NCI-H2081 (cell line): ENCODE measurements around the gene RABGAP1.

Experiments
- DNase-seq, 2 experiments: peaks; one replicate each; lab custom pipeline; 2025; lab: John Stamatoyannopoulos, UW

RABGAP1 gene

GRCh38 chr9:123081824-123082223 lies 141.0 kb downstream of the RABGAP1 start:
- peak; percentile 16 to 22 for DNase-seq

DNA sequence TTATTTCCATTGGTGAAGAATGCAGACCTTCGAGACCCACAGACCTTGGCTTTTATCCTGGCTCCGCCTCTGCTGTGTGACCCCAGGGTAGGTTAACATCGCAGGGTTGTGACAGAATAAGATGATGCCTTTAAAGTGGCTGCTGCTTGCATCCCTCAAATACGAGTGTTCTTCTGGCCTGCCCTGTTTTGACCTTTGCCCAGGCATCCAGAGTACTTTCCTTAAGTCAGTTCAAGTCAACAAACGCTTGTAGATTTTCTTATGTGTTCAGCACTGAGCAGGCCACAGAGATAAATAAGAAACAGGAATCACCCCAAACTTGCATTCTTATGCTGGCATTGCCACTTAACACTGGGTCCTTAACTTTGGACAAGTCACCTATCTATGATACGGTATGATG lies 142.9 kb downstream of the RABGAP1 start:
- no peak for DNase-seq

GRCh38 chr9:123084256-123084655 lies 143.4 kb downstream of the RABGAP1 start:
- no peak for DNase-seq

- no peak for DNase-seq
Observed at GRCh38 chr9:123085916-123086315, 145.1 kb downstream of the RABGAP1 start.

DNA sequence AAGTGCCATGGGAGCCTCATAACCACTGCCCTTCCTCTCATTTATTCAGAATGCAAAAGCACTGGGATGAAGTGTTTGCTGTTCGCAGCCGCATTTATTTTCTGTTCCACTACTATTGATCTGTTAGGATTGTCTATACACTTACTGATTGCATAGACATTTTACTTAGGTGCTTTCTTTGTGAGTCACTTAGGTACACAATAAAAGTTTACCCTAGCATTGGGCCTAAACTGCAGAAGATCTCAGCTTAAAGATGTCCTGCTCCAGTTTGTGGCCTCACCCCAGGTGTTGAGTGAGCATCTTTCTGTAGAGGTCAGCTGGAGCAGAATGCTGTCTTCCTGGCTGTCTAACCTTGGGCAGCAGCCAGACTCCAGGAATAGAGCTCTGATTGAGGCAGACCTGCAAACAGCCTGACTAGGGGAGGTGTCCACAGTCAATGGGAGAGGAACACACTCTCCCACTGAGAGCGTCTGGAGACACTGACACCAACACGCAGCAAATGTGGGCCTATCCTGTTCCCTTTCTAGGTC lies 146.6 kb downstream of the RABGAP1 start:
- DNase-seq, result no peak

DNA sequence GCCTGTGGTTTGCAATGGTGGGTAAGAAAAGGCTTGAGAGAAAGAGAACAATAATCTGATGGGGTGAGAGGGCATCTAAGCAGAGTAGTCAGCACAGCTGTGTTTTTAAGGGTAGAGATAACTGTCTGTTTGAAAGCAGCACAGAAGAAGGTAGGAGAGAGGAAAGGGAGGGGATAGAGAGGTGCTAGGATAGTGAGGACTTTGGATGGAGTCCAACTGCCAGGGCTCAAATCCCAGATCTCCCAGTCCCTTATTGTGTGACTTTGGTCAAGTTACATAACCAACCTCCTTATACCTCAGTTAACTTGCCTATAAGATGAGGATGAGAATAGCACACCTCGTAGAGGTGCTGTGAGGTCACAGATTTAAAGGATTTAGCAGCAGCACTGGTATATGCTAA lies 148.2 kb downstream of the RABGAP1 start:
- DNase-seq, result no peak

DNA sequence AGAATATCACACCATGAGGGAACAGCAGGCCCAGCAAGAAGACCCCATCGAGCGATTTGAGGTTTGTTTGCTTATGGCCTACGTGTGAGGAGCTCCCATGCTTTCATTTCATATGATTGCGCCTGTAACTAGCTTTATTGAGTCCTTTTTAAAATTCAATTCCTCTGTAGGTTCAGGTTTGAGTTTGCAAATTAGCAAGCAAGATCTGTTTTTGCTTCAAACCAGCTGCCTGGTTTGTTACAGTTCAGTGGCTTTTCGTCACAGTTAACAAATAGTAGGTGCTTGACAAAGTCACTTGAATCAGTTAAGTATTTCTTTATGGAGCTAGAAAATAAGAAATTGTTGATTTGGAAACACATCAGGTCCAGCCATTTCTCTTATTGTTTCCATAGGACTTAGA lies 149.0 kb downstream of the RABGAP1 start:
- DNase-seq, result no peak

DNA sequence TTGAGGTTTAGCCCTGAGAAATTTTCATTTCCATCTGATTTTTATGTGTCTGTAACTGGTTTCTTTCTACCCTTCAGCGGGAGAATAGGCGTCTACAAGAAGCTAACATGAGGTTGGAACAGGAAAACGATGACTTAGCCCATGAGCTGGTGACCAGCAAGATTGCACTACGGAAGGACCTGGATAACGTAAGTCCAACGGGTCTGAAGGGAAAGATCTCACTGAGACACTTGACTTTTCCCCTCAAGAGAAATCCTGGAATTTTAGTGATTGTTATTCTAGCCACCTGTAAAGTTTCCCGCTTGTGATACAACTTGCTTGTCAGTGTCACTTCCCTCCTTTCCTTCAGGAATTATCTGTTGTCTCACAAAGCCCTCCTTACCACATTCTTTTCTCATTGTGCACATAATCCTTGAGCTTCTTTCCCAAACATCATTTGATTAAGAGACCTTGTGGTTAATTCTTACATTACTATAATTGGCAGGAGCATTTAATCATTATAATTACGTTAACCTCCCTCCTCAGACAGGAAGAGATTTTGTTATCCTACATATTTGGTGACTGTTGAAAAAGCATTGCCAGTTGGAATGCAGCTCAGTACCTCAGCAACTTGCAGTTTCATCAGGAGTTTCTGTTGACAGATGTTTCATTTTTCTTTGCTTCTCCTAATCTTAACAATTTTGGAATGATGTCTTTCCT lies 149.5 kb downstream of the RABGAP1 start:
- DNase-seq, result no peak

GRCh38 chr9:123090956-123091355 lies 150.1 kb downstream of the RABGAP1 start:
- no peak for DNase-seq

DNA sequence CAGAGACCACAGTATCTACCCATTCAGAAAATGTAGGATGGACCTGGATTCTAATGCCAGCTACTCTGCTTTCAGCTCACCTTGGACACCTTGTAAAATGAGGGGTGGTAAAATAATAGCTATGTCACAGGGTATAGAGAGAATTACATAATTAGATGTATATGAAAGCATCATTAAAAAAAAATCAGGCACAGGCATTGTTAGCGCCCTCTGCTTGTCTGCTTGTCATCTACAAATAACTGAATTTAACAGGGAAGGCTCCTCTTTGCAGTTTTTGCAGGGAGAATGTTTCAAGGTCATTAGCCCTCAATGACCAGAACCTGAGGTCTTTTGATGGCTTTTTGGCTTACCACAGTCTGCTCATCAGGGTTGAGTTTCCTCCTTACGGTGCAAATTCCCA lies 150.6 kb downstream of the RABGAP1 start:
- no peak for DNase-seq

DNA sequence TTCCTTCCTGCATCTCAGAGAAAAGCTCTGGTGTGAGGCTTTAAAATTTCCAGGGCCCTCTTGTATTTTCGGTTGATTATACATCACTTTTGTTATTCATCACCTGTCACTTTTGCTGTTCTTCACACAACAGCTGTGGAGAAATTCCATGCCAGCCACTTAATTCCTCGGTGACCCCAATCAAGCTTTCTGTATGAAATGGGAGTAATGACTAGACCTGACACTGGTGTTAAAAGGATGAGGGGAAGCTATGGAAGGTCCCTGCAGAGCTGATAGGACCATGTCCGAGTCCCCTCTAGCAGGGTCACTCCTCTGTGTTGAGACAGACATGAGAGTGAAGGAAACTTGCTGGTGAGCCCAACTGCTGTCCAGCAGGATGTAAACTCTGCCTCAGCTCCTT lies 152.3 kb downstream of the RABGAP1 start:
- DNase-seq, result no peak

- no peak for DNase-seq
Observed at GRCh38 chr9:123096987-123097386, 156.2 kb downstream of the RABGAP1 start.

DNA sequence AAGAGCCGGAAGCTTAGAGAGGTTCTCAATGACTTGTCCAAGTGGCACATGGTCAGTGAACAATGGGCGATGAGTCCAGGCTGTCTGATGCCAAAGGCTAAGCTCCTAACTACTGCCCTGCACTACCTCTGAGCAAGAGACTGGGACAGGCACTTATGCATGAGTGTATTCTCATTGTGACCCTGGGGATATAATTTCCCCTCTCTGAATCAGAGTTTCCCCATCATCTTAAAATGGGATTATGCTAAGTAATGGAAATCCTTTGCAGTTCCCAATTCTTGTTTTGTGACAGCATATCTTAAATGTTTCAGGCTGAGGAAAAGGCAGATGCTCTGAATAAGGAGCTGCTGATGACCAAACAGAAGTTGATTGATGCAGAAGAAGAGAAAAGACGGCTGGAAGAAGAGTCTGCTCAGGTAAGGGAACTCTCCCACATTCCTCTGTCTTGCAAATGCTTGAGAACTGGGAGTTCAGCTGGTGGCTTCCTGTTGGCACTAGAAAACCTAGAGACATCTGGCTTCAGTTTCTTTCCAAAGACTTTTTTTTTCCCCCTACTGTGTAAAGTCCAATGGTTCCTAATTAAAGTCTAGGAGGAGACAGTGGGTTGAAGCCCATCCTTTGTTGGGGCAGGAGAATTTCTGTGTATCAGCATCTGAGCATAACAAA lies 156.7 kb downstream of the RABGAP1 start:
- no peak for DNase-seq

GRCh38 chr9:123098096-123098459 lies 157.3 kb downstream of the RABGAP1 start:
- no peak for DNase-seq

GRCh38 chr9:123099042-123099441 lies 158.2 kb downstream of the RABGAP1 start:
- DNase-seq, result no peak

- no peak for DNase-seq
Observed at GRCh38 chr9:123099548-123099947, 158.7 kb downstream of the RABGAP1 start.

GRCh38 chr9:123102375-123103113 lies 161.7 kb downstream of the RABGAP1 start:
- DNase-seq, result no peak

- no peak for DNase-seq
Observed at GRCh38 chr9:123104807-123105206, 164.0 kb downstream of the RABGAP1 start.

DNA sequence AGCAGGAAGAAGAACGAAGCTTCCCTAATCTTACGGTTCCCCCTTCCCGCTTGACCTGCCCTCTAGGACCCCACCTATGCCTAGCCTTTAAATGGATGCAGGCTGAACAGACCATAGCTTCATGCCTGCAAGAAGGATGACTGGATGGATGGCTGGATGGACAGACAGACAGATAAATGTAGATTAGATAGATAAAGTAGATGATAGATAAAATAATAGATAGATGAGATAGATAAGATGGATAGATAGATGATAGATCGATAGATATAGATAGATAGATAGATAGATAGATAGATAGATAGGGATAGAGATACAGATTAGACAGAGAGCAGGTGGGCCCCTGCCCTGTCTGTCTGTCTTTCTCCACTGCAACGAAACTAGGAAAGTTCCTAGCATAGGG lies 164.7 kb downstream of the RABGAP1 start:
- DNase-seq, result no peak

- no peak for DNase-seq
Observed at GRCh38 chr9:123107639-123108285, 166.9 kb downstream of the RABGAP1 start.

GRCh38 chr9:123108976-123109375 lies 168.2 kb downstream of the RABGAP1 start:
- no peak for DNase-seq

GRCh38 chr9:123109540-123110279 lies 168.9 kb downstream of the RABGAP1 start:
- no peak for DNase-seq
